GF-D8 (cell line): Measurements from ENCODE around the gene NEMF.
"Not testable (repeated sequence)": the region's sequence is repeated elsewhere in the genome, so short reads cannot be mapped to it uniquely, and the experiment has no call there.

Source experiments
- DNase-seq: peaks from one replicate; lab custom pipeline; 2025; lab: John Stamatoyannopoulos, UW

NEMF gene

DNA sequence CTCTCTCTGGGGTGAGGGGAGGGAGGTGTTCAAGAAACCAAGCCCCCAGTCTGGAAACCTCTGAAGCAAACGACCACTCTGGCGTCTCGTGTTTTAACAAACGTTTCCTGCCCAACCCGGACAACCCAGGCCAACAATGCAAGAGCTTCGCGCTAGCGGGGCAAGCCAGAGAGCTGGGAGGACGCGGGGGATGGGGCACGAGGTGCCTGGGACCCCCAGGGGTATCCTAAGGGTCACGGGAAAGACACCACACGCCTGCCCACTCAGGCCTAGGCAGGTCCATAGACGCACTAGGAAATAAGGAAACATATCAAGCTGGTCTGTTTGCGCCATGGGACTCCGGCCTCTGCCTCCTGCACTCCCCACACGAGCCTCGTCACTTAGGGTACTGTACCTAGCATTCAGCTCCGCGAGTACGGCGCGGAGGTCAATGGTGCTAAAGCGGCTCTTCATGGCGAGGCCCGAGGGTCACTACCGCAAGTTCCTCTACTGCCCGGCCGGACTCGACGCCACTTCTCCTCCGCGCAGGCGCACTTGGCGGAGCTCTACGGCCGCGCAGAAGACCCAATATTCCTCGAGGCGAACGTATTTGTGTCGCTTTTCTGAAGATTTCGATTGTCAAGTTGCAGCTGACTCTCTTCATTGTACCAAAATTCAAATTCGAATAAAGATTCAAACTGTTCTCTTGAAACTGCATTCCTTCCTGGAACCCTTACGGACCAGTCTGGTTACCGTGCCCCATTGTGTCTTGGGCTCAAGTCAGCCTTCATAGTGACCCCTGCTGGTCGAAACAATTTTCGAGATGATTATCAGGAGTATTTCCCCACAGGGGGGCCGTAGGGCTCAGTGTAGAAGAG lies at the start of gene NEMF:
Gene NEMF (minus strand): TSS at position 488 of the 857 bp plus-strand sequence. CDS start 35 bp downstream, at position 453.
- peak; percentile 62 for DNase-seq

GRCh38 chr14:49900973-49901372 lies 48.4 kb upstream of the NEMF start:
- DNase-seq, result no peak

GRCh38 chr14:49898485-49898884 lies 45.9 kb upstream of the NEMF start:
- no peak for DNase-seq

DNA sequence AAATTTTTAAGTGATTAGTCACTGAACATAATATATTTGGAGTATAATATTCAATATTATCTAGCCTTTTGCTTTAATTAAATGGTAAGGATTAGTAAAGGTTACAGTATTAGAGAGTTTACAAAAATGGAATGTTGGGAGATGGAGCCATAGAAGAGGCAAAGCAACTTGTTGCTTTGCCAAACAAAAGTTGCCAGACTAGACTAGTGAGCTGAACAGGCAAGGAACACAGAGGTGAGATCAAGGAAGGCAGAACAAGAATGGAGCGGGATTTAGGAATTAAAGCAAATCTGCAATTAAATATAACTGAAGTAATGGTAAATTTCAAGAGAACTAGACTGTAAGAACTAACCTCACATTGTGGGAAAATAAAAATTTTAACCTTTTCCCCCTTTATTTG lies 45.4 kb upstream of the NEMF start:
- DNase-seq, result no peak

DNA sequence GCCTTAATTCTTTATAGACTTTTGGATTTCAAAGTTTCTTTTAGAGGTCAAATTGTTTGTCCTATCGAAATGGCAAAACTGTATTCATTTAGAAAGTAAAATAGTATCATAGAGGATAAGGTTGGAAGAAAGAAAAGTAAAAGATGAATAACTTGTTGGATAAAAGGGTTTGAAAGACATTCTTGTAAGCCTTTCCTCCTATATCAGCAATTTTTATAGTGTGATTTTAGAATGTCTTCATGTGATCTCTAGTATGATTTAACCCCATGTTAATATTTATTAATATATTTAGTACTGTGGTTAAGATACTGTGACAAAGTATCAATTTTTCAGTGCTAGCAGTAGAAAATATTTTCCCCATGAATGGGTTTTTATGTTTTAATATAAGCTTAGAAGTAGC lies 44.8 kb upstream of the NEMF start:
- no peak for DNase-seq

- no peak for DNase-seq
These were observed 44.4 kb upstream of the NEMF start for GRCh38 chr14:49896966-49897365.

GRCh38 chr14:49896272-49896671 lies 43.7 kb upstream of the NEMF start:
- DNase-seq, result not testable (repeated sequence)

DNA sequence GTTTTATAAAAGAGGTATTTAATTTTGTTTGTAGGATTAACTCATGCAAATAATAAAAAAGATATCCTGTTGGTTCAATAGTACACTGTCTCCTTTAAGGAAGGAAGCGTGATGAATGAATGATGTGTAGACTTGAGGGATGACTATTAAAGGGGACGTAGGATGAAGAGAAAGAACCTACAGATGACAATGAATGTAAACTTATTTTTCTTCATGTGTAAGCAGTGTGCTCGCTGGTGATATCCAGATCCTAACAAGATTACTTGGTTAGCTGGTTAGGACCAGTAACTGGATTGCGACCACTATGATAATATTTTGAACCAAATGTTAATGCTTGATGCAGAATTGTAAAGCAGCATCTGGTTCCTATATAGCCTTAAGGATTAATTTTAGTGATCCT lies 42.9 kb upstream of the NEMF start:
- DNase-seq, result no peak

- not testable (repeated sequence) for DNase-seq
These were observed 41.9 kb upstream of the NEMF start for GRCh38 chr14:49894214-49895107.

- DNase-seq, result no peak
These were observed 41.0 kb upstream of the NEMF start for GRCh38 chr14:49893309-49894213.

GRCh38 chr14:49892636-49893308 lies 40.2 kb upstream of the NEMF start, which contains the start of gene ARF6:
ARF6 (plus strand) TSS chr14:49893082; CDS start chr14:49893737, 655 bp downstream.
- DNase-seq, result peak; percentile 88

- peak; percentile 79 for DNase-seq
These were observed 39.7 kb upstream of the NEMF start for GRCh38 chr14:49892301-49892635.

DNA sequence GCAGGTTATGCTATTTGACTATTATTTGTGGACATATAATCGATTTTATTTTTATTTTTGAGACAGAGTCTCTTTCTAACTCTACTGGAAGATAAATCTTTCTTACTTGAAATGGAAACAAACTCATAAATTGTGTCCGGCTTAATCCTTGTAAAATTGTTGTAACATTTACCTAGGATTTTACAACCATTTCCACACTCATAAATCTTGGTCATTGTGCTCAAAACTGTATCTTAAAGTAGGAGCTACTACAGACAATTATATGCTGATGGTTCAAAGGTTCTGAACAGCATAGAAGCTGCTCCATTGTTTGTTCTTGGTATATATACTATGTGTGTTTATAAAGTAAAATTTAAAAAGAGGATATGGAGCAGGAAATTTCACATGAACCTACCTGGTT lies 35.7 kb upstream of the NEMF start:
- DNase-seq, result no peak

DNA sequence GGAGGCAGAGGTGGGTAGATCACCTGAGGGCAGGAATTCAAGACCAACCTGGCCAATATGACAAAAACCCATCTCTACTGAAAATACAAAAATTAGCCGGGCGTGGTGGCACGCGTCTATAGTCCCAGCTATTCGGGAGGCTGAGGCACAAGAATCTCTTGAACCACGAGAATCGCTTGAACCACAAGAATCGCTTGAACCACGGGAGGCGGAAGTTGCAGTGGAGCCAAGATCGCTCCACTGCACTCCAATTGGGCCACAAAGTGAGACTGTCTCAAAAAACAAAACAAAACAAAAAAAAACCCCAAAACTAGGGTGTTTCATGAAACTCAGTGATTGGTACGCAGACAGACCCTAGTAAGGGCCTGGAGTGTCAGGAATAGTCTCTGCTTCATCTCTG lies 33.9 kb upstream of the NEMF start:
- no peak for DNase-seq

- no peak for DNase-seq
These were observed 30.5 kb upstream of the NEMF start for GRCh38 chr14:49882826-49883694.

DNA sequence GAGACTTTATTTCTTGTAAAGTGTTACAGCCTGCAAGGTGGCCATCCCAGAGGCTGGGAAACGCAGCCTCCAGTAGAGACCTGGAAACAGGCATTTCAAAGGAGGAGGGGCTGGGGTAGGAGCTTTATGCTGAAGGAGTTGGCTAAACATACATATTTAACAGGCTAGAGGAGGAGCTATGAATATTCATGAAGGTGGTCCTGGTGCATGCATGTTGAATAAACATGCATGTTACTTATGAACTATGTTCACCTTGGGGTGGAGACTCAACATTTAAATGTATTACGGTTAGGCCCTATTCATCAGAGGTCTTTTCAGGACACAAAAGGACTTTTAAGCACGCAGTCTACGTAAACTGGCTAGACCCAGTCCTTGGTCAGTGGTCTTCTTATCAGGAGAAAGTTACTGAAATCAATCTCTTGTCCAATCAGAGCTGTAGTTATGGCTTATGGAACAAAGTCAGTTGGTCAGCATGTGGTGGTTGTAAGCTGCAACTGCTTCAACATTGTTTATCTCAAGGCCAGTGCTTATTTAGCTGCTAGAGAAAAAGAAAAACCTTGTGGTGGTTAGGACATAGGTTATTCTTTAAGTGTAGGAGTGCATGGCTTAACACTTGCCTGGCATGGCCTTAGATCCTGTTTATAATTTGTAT lies 28.9 kb upstream of the NEMF start:
- DNase-seq, result no peak

- no peak for DNase-seq
These were observed 27.9 kb upstream of the NEMF start for GRCh38 chr14:49880267-49881064.

GRCh38 chr14:49879646-49880204 lies 27.1 kb upstream of the NEMF start:
- peak; percentile 50 for DNase-seq
